ENCODE measurements around the gene KRTAP9-7. TPM values are rescaled to one million over a fixed set of nuclear protein-coding genes. Genes with fewer than 3 reads are reported as not detected.

KRTAP9-7 gene
- total RNA-seq (2022; extraction: Qiagen RNA extraction) = not detected in 5 replicates

GRCh38 chr17:41275648-41276190 is at the start of gene KRTAP9-7:
TSS of gene KRTAP9-7 (plus strand) at chr17:41275698. CDS start at chr17:41275698, 0 bp downstream.

GRCh38 chr17:41226598-41227095 is 48.9 kb upstream of the KRTAP9-7 start, which contains the start of gene KRTAP9-2:
TSS of gene KRTAP9-2 (plus strand) at chr17:41226648. CDS start at chr17:41226655, 7 bp downstream.

GRCh38 chr17:41232399-41233105 is 42.9 kb upstream of the KRTAP9-7 start, which contains the start of gene KRTAP9-3:
TSS of gene KRTAP9-3 (plus strand) at chr17:41232449. CDS start at chr17:41232502, 53 bp downstream.

GRCh38 chr17:41237949-41238437 is 37.5 kb upstream of the KRTAP9-7 start, which contains the start of gene KRTAP9-8:
TSS of gene KRTAP9-8 (plus strand) at chr17:41237999. CDS start at chr17:41238052, 53 bp downstream.

GRCh38 chr17:41249637-41250240 is 25.8 kb upstream of the KRTAP9-7 start, which contains the start of gene KRTAP9-4:
TSS of gene KRTAP9-4 (plus strand) at chr17:41249687. CDS start at chr17:41249721, 34 bp downstream.

GRCh38 chr17:41255381-41256290 is 19.9 kb upstream of the KRTAP9-7 start, which contains the start of gene KRTAP9-9:
TSS of gene KRTAP9-9 (plus strand) at chr17:41255384.

GRCh38 chr17:41265078-41265477 is 10.4 kb upstream of the KRTAP9-7 start, which contains the start of gene KRTAP9-6:
TSS of gene KRTAP9-6 (plus strand) at chr17:41265378. CDS start at chr17:41265378, 0 bp downstream.

GRCh38 chr17:41301916-41302901 is 26.7 kb downstream of the KRTAP9-7 start, which contains the start of gene KRTAP29-1:
TSS of gene KRTAP29-1 (minus strand) at chr17:41302851. CDS start at chr17:41302851, 0 bp downstream.

GRCh38 chr17:41308918-41309359 is 33.4 kb downstream of the KRTAP9-7 start, which contains the start of gene KRTAP16-1:
TSS of gene KRTAP16-1 (minus strand) at chr17:41309309. CDS start at chr17:41309253, 56 bp downstream.

GRCh38 chr17:41315204-41315794 is 39.8 kb downstream of the KRTAP9-7 start, which contains the start of gene KRTAP17-1:
TSS of gene KRTAP17-1 (minus strand) at chr17:41315710. CDS start at chr17:41315650, 60 bp downstream.

Other genes with a start within 250 kb of the KRTAP9-7 start
- gene KRTAP1-5, start 248.5 kb upstream of the KRTAP9-7 start, total RNA-seq (2022; extraction: Qiagen RNA extraction) = not detected in 5 replicates
- gene KRTAP1-4, start 245.5 kb upstream of the KRTAP9-7 start, total RNA-seq (2022; extraction: Qiagen RNA extraction) = not detected in 5 replicates
- gene KRTAP1-3, start 240.8 kb upstream of the KRTAP9-7 start, total RNA-seq (2022; extraction: Qiagen RNA extraction) = not detected in 5 replicates
- gene KRTAP1-1, start 234.2 kb upstream of the KRTAP9-7 start, total RNA-seq (2022; extraction: Qiagen RNA extraction) = not detected in 5 replicates
- gene KRTAP2-1, start 228.4 kb upstream of the KRTAP9-7 start, total RNA-seq (2022; extraction: Qiagen RNA extraction) = not detected in 5 replicates
- not detected in 5 replicates for gene KRTAP2-2, start 220.5 kb upstream of the KRTAP9-7 start, total RNA-seq (2022; extraction: Qiagen RNA extraction)
- gene KRTAP2-3, start 215.6 kb upstream of the KRTAP9-7 start, total RNA-seq (2022; extraction: Qiagen RNA extraction) = 0.18 TPM in 1 of 5 replicates, not detected in the others
- not detected in 5 replicates for gene KRTAP2-4, start 209.8 kb upstream of the KRTAP9-7 start, total RNA-seq (2022; extraction: Qiagen RNA extraction)
- gene KRTAP4-7, start 191.5 kb upstream of the KRTAP9-7 start, total RNA-seq (2022; extraction: Qiagen RNA extraction) = not detected in 5 replicates
- gene KRTAP4-8, start 177.6 kb upstream of the KRTAP9-7 start, total RNA-seq (2022; extraction: Qiagen RNA extraction) = not detected in 5 replicates
- not detected in 5 replicates for gene KRTAP4-16, start 173.5 kb upstream of the KRTAP9-7 start, total RNA-seq (2022; extraction: Qiagen RNA extraction)
- gene KRTAP4-9, start 170.3 kb upstream of the KRTAP9-7 start, total RNA-seq (2022; extraction: Qiagen RNA extraction) = not detected in 5 replicates
- gene KRTAP4-11, start 157.3 kb upstream of the KRTAP9-7 start, total RNA-seq (2022; extraction: Qiagen RNA extraction) = not detected in 5 replicates
- gene KRTAP4-12, start 151.5 kb upstream of the KRTAP9-7 start, total RNA-seq (2022; extraction: Qiagen RNA extraction) = not detected in 5 replicates
- gene KRTAP4-6, start 135.2 kb upstream of the KRTAP9-7 start, total RNA-seq (2022; extraction: Qiagen RNA extraction) = not detected in 5 replicates
- not detected in 5 replicates for gene KRTAP4-5, start 125.9 kb upstream of the KRTAP9-7 start, total RNA-seq (2022; extraction: Qiagen RNA extraction)
- not detected in 5 replicates for gene KRTAP4-4, start 115.0 kb upstream of the KRTAP9-7 start, total RNA-seq (2022; extraction: Qiagen RNA extraction)
- gene KRTAP4-3, start 107.5 kb upstream of the KRTAP9-7 start, total RNA-seq (2022; extraction: Qiagen RNA extraction) = not detected in 5 replicates
- gene KRTAP4-2, start 97.5 kb upstream of the KRTAP9-7 start, total RNA-seq (2022; extraction: Qiagen RNA extraction) = not detected in 5 replicates
- 0.08 to 0.13 TPM in 2 of 5 replicates, not detected in the others for gene KRTAP4-1, start 90.8 kb upstream of the KRTAP9-7 start, total RNA-seq (2022; extraction: Qiagen RNA extraction)
- gene KRTAP9-1, start 85.8 kb upstream of the KRTAP9-7 start, total RNA-seq (2022; extraction: Qiagen RNA extraction) = not detected in 5 replicates
- gene KRTAP9-2, start 49.0 kb upstream of the KRTAP9-7 start, total RNA-seq (2022; extraction: Qiagen RNA extraction) = not detected in 5 replicates
- not detected in 5 replicates for gene KRTAP9-3, start 43.2 kb upstream of the KRTAP9-7 start, total RNA-seq (2022; extraction: Qiagen RNA extraction)
- not detected in 5 replicates for gene KRTAP9-8, start 37.7 kb upstream of the KRTAP9-7 start, total RNA-seq (2022; extraction: Qiagen RNA extraction)
- not detected in 5 replicates for gene KRTAP9-4, start 26.0 kb upstream of the KRTAP9-7 start, total RNA-seq (2022; extraction: Qiagen RNA extraction)
- not detected in 5 replicates for gene KRTAP9-9, start 20.3 kb upstream of the KRTAP9-7 start, total RNA-seq (2022; extraction: Qiagen RNA extraction)
- gene KRTAP9-6, start 10.3 kb upstream of the KRTAP9-7 start, total RNA-seq (2022; extraction: Qiagen RNA extraction) = not detected in 5 replicates
- gene KRTAP29-1, start 27.2 kb downstream of the KRTAP9-7 start, total RNA-seq (2022; extraction: Qiagen RNA extraction) = not detected in 5 replicates
- not detected in 5 replicates for gene KRTAP16-1, start 33.6 kb downstream of the KRTAP9-7 start, total RNA-seq (2022; extraction: Qiagen RNA extraction)
- not detected in 5 replicates for gene KRTAP17-1, start 40.0 kb downstream of the KRTAP9-7 start, total RNA-seq (2022; extraction: Qiagen RNA extraction)
- gene KRT33A, start 75.1 kb downstream of the KRTAP9-7 start, total RNA-seq (2022; extraction: Qiagen RNA extraction) = not detected in 5 replicates
- 0.08 TPM in 1 of 5 replicates, not detected in the others for gene KRT33B, start 94.1 kb downstream of the KRTAP9-7 start, total RNA-seq (2022; extraction: Qiagen RNA extraction)
- gene KRT34, start 106.6 kb downstream of the KRTAP9-7 start, total RNA-seq (2022; extraction: Qiagen RNA extraction) = 0.23 to 0.61 TPM (median 0.42 TPM) in 5 replicates
- not detected in 5 replicates for gene KRT31, start 121.9 kb downstream of the KRTAP9-7 start, total RNA-seq (2022; extraction: Qiagen RNA extraction)
- not detected in 5 replicates for gene KRT37, start 148.9 kb downstream of the KRTAP9-7 start, total RNA-seq (2022; extraction: Qiagen RNA extraction)
- gene KRT38, start 165.3 kb downstream of the KRTAP9-7 start, total RNA-seq (2022; extraction: Qiagen RNA extraction) = 0.03 TPM in 1 of 5 replicates, not detected in the others
- gene KRT32, start 191.7 kb downstream of the KRTAP9-7 start, total RNA-seq (2022; extraction: Qiagen RNA extraction) = 0.06 to 0.09 TPM (median 0.08 TPM) in 3 of 5 replicates, not detected in the others
- not detected in 5 replicates for gene KRT35, start 205.5 kb downstream of the KRTAP9-7 start, total RNA-seq (2022; extraction: Qiagen RNA extraction)
- 0.05 TPM in 1 of 5 replicates, not detected in the others for gene KRT36, start 214.2 kb downstream of the KRTAP9-7 start, total RNA-seq (2022; extraction: Qiagen RNA extraction)
- gene KRT13, start 229.9 kb downstream of the KRTAP9-7 start, total RNA-seq (2022; extraction: Qiagen RNA extraction) = 0.10 to 0.35 TPM (median 0.26 TPM) in 4 of 5 replicates, not detected in the other
- gene KRT15, start 243.2 kb downstream of the KRTAP9-7 start, total RNA-seq (2022; extraction: Qiagen RNA extraction) = 2.3 to 3.5 TPM (median 2.5 TPM) in 5 replicates